ENCODE results near the gene HIVEP3.

HIVEP3 gene

GRCh38 chr1:41475859-41476567, 442.7 kb downstream of the HIVEP3 start:
- H3K9me3 Mint-ChIP-seq: no peaks in the 10 kb centered on the region
- no peak overlapping the region for H3K27ac Mint-ChIP-seq (ENCODE audit: low read depth)
- ATAC-seq (replicated peaks; ENCODE audit: extremely low read depth, poor library complexity, severe bottlenecking) (no peak), DNase-seq (ENCODE audit: low spot score in 2 of 2) (no peak)
- peaks cover 11% of the 10 kb centered on the region for H3K27me3 Mint-ChIP-seq
- H3K4me3 Mint-ChIP-seq: no peak overlapping the region
- H3K4me1 Mint-ChIP-seq: no peaks in the 10 kb centered on the region
- H3K36me3 Mint-ChIP-seq (ENCODE audit: insufficient read depth): no peaks in the 10 kb centered on the region

- peaks cover 11% of the 10 kb centered on the region for H3K27me3 Mint-ChIP-seq
- H3K36me3 Mint-ChIP-seq (ENCODE audit: insufficient read depth): no peaks in the 10 kb centered on the region
- ATAC-seq (replicated peaks; ENCODE audit: extremely low read depth, poor library complexity, severe bottlenecking) (no peak), DNase-seq (ENCODE audit: low spot score in 2 of 2) (no peak)
- no peaks in the 10 kb centered on the region for H3K9me3 Mint-ChIP-seq
- H3K4me3 Mint-ChIP-seq: no peak overlapping the region
- no peaks in the 10 kb centered on the region for H3K4me1 Mint-ChIP-seq
- no peak overlapping the region for H3K27ac Mint-ChIP-seq (ENCODE audit: low read depth)
Observed at GRCh38 chr1:41475346-41475745, 443.4 kb downstream of the HIVEP3 start.

DNA sequence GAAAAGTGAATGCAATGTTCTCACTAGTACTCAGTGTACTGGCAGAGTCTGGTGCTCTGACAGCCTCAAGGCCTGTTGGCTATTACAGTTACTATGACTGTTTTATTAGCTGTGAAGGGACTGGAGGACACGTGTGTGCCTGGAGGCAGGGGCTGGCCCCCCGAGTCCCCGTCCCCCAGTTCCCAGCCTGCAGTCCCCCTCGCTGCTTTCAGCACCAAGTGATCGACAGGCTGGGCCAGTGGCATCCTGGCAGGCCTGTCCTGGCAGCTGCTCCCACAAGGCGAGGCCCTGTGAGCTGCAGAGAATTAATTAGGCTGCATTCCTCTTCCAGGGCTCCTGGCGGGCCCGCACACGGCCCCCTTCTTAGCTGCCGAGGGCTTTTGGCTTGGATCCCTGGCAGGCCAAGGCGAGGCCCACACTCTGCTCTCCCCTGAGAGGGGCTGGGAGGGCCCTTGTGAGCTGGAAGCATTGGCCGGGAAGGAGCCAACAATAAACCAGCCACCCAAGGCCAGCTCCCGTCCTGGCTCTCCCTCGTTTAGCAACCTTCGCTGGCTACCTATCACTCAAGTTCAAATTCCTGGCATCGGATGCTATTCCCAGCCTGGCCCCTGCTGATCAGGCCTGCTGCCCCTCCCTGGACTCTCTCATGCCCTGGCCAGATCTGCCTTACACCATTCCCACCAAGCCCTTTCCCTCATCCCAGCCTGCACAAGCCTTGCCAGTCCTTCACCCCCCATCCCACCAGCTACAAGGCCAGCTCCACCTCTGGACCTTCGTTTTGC, 444.0 kb downstream of the HIVEP3 start:
- Mint-ChIP-seq H3K9me3 (no peaks in the 10 kb centered on the region), H3K4me1 (no peaks in the 10 kb centered on the region), H3K4me3 (no peak overlapping the region), H3K27ac (ENCODE audit: low read depth) (no peak overlapping the region), H3K27me3 (peaks cover 16% of the 10 kb centered on the region), H3K36me3 (ENCODE audit: insufficient read depth) (no peaks in the 10 kb centered on the region)
- DNase-seq (ENCODE audit: low spot score in 2 of 2): no peak
- ATAC-seq (replicated peaks; ENCODE audit: extremely low read depth, poor library complexity, severe bottlenecking): no peak

GRCh38 chr1:41473738-41474362, 444.9 kb downstream of the HIVEP3 start:
- DNase-seq (ENCODE audit: low spot score in 2 of 2): no peak

DNA sequence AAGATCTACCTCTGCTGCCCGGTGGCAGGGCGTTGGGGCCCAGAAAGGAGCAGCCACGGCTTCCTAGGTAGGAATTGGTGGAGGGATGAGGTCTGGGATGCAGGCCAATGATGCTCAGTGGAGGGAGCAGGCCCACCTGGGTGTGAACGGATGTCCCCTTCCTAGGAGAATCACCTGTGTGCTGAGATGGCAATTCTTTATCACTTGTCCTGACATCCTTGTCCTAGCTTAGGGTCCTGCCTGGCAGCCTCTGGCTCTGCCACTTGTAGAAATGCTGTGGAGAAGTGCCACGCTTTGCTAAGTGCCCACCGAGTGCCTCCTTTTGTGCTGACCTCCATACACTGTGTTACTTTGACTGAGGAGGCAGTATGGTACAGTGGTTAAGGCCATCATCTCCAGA, 447.1 kb downstream of the HIVEP3 start:
- H3K27ac Mint-ChIP-seq (ENCODE audit: low read depth): no peak overlapping the region
- DNase-seq (ENCODE audit: low spot score in 2 of 2) (no peak), ATAC-seq (replicated peaks; ENCODE audit: extremely low read depth, poor library complexity, severe bottlenecking) (no peak)
- no peaks in the 10 kb centered on the region for H3K9me3 Mint-ChIP-seq
- no peaks in the 10 kb centered on the region for H3K4me1 Mint-ChIP-seq
- peaks cover 21% of the 10 kb centered on the region for H3K27me3 Mint-ChIP-seq
- H3K36me3 Mint-ChIP-seq (ENCODE audit: insufficient read depth): no peaks in the 10 kb centered on the region
- no peak overlapping the region for H3K4me3 Mint-ChIP-seq

More at GRCh38 chr1:41473738-41474362, 444.9 kb downstream of the HIVEP3 start:
- Mint-ChIP-seq H3K4me3 (no peak overlapping the region), H3K9me3 (no peaks in the 10 kb centered on the region), H3K27ac (ENCODE audit: low read depth) (no peak overlapping the region), H3K4me1 (no peaks in the 10 kb centered on the region), H3K36me3 (ENCODE audit: insufficient read depth) (no peaks in the 10 kb centered on the region), H3K27me3 (peaks cover 21% of the 10 kb centered on the region)
- no peak for ATAC-seq (replicated peaks; ENCODE audit: extremely low read depth, poor library complexity, severe bottlenecking)

- Mint-ChIP-seq H3K27ac (ENCODE audit: low read depth) (no peak overlapping the region), H3K36me3 (ENCODE audit: insufficient read depth) (no peaks in the 10 kb centered on the region), H3K4me3 (no peak overlapping the region), H3K4me1 (no peaks in the 10 kb centered on the region), H3K27me3 (peaks cover 17% of the 10 kb centered on the region), H3K9me3 (no peaks in the 10 kb centered on the region)
- ATAC-seq (replicated peaks; ENCODE audit: extremely low read depth, poor library complexity, severe bottlenecking) (no peak), DNase-seq (ENCODE audit: low spot score in 2 of 2) (no peak)
Observed at GRCh38 chr1:41469706-41470105, 449.0 kb downstream of the HIVEP3 start.

GRCh38 chr1:41468122-41468762, 450.5 kb downstream of the HIVEP3 start:
- Mint-ChIP-seq H3K27me3 (peaks cover 17% of the 10 kb centered on the region), H3K4me3 (no peak overlapping the region), H3K36me3 (ENCODE audit: insufficient read depth) (no peaks in the 10 kb centered on the region), H3K4me1 (no peaks in the 10 kb centered on the region), H3K27ac (ENCODE audit: low read depth) (no peak overlapping the region), H3K9me3 (no peaks in the 10 kb centered on the region)
- DNase-seq (ENCODE audit: low spot score in 2 of 2) (no peak), ATAC-seq (replicated peaks; ENCODE audit: extremely low read depth, poor library complexity, severe bottlenecking) (no peak)

- Mint-ChIP-seq H3K4me3 (no peak overlapping the region), H3K9me3 (no peaks in the 10 kb centered on the region), H3K27me3 (peaks cover 17% of the 10 kb centered on the region), H3K27ac (ENCODE audit: low read depth) (no peak overlapping the region), H3K4me1 (no peaks in the 10 kb centered on the region), H3K36me3 (ENCODE audit: insufficient read depth) (no peaks in the 10 kb centered on the region)
- no peak for DNase-seq (ENCODE audit: low spot score in 2 of 2)
- no peak for ATAC-seq (replicated peaks; ENCODE audit: extremely low read depth, poor library complexity, severe bottlenecking)
Observed at GRCh38 chr1:41467673-41468072, 451.0 kb downstream of the HIVEP3 start.

GRCh38 chr1:41466146-41466545, 452.6 kb downstream of the HIVEP3 start:
- no peak overlapping the region for H3K27ac Mint-ChIP-seq (ENCODE audit: low read depth)
- peaks cover 17% of the 10 kb centered on the region for H3K27me3 Mint-ChIP-seq
- no peak overlapping the region for H3K4me3 Mint-ChIP-seq
- DNase-seq (ENCODE audit: low spot score in 2 of 2) (no peak), ATAC-seq (replicated peaks; ENCODE audit: extremely low read depth, poor library complexity, severe bottlenecking) (no peak)
- no peaks in the 10 kb centered on the region for H3K9me3 Mint-ChIP-seq
- H3K36me3 Mint-ChIP-seq (ENCODE audit: insufficient read depth): no peaks in the 10 kb centered on the region
- H3K4me1 Mint-ChIP-seq: no peaks in the 10 kb centered on the region

DNA sequence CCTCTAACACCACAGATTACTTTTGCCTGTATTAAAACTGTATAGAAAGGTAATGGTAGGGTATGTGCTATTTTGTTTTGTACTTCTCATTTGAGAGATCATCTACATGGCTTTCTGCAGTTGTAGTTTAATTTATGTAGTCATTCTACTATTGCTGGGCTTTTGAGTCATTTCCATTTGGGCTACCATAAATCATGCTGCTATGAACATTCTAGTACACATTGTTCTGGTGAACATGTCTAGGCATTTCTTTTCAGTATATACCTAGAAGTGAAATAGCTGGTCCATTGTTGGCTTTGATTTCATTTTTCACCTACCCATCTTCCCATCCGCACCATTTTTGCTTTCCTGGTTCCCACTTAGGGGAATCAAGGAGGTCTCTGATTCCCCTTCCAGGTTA, 453.0 kb downstream of the HIVEP3 start:
- DNase-seq (ENCODE audit: low spot score in 2 of 2) (no peak), ATAC-seq (replicated peaks; ENCODE audit: extremely low read depth, poor library complexity, severe bottlenecking) (no peak)
- H3K4me1 Mint-ChIP-seq: no peaks in the 10 kb centered on the region
- H3K27ac Mint-ChIP-seq (ENCODE audit: low read depth): no peak overlapping the region
- H3K4me3 Mint-ChIP-seq: no peak overlapping the region
- no peaks in the 10 kb centered on the region for H3K9me3 Mint-ChIP-seq
- H3K27me3 Mint-ChIP-seq: peaks cover 17% of the 10 kb centered on the region
- no peaks in the 10 kb centered on the region for H3K36me3 Mint-ChIP-seq (ENCODE audit: insufficient read depth)

- Mint-ChIP-seq H3K9me3 (no peaks in the 10 kb centered on the region), H3K27me3 (peaks cover 14% of the 10 kb centered on the region), H3K4me1 (no peaks in the 10 kb centered on the region), H3K27ac (ENCODE audit: low read depth) (no peak overlapping the region), H3K4me3 (no peak overlapping the region), H3K36me3 (ENCODE audit: insufficient read depth) (no peaks in the 10 kb centered on the region)
- DNase-seq (ENCODE audit: low spot score in 2 of 2) (no peak), ATAC-seq (replicated peaks; ENCODE audit: extremely low read depth, poor library complexity, severe bottlenecking) (no peak)
Observed at GRCh38 chr1:41464885-41465284, 453.8 kb downstream of the HIVEP3 start.

- no peaks in the 10 kb centered on the region for H3K9me3 Mint-ChIP-seq
Observed at GRCh38 chr1:41463516-41463915, 455.2 kb downstream of the HIVEP3 start.

More at GRCh38 chr1:41463516-41463915, 455.2 kb downstream of the HIVEP3 start:
- Mint-ChIP-seq H3K27ac (ENCODE audit: low read depth) (no peak overlapping the region), H3K4me3 (no peak overlapping the region), H3K4me1 (no peaks in the 10 kb centered on the region), H3K36me3 (ENCODE audit: insufficient read depth) (no peaks in the 10 kb centered on the region), H3K27me3 (peaks cover 7% of the 10 kb centered on the region)
- DNase-seq (ENCODE audit: low spot score in 2 of 2) (no peak), ATAC-seq (replicated peaks; ENCODE audit: extremely low read depth, poor library complexity, severe bottlenecking) (no peak)

Measured in central memory CD8-positive, alpha-beta T cell (primary cell).